HG03066 (cell line): ENCODE measurements around the gene BAIAP2L2.

Experiments used
- ATAC-seq: cut with Tn5 transposase; IDR thresholded peaks from one replicate; pipeline ENCODE4 v1.9.1; 2021; ENCODE audit warnings: low read depth; ENCODE audit not compliant: unreplicated experiment

The BAIAP2L2 gene

GRCh38 chr22:38109371-38110001 lies 998 bp downstream of the BAIAP2L2 start:
- ATAC-seq, result no peak

GRCh38 chr22:38108561-38109319 lies 1.7 kb downstream of the BAIAP2L2 start:
- ATAC-seq, result no peak

DNA sequence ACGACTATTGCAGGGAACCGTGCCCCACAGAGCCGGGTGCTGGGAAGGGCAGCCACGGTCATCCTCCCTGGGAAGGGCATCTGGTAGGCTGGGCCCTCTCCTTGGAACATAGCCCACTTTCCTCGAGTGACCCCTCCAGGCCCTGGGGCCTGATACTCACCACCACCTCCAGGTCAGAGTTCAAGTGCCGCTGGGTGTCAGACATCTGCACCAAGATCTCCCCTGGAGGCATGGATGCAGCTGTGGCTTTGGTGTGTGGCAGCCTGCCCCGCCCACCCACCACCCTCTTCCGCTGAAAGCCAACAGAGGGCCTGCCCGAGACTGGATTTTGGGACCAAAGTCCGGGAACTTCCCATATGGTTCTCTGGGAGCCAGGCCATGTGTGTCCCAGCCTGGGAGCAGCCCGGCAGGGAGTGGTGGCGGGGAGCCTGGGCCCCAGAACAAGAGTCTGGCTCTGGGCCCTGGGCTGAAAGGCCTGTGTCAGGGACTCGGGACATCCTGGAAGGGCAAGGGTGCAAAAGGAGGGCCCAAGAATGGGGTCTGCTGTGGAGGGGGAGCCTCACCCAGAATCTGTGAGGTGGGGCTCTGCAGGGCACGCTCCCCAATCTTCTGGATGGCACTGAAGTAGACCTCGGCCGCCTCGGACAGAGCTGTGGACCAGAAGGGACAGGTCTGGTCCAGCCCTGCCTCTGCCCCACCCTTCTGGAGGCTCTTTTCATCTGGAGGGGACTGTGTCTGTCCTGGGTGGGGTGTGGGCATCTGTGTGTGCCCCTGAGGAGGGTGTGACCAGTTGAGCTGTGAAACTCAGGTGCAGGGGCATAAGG lies 2.6 kb downstream of the BAIAP2L2 start:
- ATAC-seq, result no peak

DNA sequence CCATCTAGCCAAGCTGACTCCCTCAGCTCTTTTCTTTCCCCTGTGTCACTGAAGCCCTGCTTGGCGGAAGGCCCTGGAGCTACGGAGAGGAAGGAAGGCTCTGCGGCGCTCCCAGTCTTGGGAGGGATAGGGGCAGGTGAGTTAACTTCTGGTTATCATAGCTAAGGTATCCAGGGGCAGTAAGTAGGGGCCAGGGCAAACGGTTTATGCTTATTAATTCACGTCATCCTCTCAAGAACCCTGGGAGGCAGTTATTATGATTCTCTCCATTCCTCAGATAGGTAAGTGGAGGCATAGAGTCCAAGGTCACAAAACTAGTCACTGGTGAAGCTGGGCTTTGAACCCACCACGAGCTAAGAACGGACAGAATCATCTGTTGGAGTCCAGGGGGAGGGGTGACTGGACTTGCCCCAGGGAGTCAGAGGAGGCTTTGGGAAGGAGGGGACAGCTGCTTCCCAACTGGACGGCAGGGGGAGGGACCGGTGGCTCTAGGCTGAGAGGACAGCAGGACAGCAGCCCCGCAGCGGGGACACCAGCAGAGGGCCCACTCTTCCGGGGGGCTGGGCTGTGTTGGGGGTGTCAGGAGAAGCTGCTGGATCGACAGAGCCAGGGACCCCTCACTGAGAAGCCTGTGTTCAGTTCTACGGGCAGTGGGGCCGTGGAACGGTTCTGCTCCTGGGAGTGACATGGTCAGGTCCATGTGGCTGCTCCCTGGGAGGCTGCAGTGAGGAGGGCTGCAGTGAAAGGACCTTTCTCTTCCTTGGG lies 3.5 kb downstream of the BAIAP2L2 start:
- no peak for ATAC-seq

GRCh38 chr22:38104084-38104483 lies 6.4 kb downstream of the BAIAP2L2 start:
- no peak for ATAC-seq

GRCh38 chr22:38103641-38104040 lies 6.8 kb downstream of the BAIAP2L2 start:
- no peak for ATAC-seq

DNA sequence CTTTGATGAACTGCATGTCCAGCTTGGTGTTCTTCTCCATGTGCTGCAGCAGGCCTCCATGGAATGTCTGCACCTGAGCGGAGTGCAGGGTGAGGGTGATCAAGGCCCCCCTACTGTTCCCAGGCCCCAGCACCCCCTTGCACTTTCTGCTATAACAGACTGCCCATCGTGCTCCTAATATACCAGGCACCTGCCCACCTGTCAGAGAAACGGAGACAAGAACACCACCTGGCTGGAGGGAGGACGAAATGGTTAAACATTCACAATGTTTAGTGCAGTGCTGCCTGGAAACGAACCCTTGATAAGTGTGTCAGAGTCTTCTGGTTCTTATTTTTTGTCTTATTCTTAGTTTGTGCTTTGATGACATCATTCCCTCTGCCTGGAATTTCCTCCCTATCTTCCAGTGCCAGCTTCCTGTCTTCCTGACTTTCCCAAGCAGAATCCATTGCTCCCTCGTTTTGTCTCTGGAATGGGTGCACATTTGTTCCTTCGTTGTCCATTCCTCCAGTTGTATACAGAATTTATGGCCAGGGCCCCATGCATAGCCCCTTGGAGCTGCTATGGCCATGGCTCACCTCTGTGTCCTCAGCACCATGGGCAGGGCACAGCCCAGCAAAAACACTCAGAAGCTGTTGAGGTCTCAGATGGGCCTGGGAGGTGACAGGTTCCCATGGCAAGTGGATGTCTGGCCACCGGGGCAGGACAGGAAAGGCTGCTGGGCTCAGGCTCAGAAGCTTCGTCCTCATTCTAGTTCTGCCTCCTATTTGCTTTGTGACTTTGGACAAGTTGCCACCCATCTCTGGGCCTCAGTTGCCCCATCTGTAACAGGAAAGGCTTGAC lies 11.9 kb downstream of the BAIAP2L2 start:
- ATAC-seq, result no peak

GRCh38 chr22:38097557-38098409 lies 12.7 kb downstream of the BAIAP2L2 start:
- no peak for ATAC-seq

DNA sequence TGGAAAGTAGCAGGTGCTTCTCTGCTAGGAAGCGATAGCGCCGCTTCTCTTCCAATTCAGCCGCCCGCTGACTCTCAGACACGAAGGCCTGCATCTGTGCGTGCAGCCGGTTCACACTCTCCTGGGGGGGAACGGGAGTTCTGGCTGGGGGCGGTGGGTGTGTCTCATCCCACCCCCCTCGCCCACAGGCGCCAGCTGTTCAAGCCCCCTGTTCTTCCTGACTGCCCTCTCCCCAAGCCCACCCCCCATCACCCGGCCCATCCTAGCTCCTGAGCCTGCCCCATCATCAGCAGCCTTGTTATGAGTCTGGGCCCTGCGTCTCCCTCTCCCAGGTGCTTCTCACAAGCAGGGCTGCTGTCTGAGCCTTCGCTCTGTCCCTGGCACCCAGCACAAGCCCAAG lies 13.4 kb downstream of the BAIAP2L2 start:
- ATAC-seq, result no peak

- ATAC-seq, result no peak
These were observed 21.0 kb downstream of the BAIAP2L2 start for GRCh38 chr22:38089474-38089851.

DNA sequence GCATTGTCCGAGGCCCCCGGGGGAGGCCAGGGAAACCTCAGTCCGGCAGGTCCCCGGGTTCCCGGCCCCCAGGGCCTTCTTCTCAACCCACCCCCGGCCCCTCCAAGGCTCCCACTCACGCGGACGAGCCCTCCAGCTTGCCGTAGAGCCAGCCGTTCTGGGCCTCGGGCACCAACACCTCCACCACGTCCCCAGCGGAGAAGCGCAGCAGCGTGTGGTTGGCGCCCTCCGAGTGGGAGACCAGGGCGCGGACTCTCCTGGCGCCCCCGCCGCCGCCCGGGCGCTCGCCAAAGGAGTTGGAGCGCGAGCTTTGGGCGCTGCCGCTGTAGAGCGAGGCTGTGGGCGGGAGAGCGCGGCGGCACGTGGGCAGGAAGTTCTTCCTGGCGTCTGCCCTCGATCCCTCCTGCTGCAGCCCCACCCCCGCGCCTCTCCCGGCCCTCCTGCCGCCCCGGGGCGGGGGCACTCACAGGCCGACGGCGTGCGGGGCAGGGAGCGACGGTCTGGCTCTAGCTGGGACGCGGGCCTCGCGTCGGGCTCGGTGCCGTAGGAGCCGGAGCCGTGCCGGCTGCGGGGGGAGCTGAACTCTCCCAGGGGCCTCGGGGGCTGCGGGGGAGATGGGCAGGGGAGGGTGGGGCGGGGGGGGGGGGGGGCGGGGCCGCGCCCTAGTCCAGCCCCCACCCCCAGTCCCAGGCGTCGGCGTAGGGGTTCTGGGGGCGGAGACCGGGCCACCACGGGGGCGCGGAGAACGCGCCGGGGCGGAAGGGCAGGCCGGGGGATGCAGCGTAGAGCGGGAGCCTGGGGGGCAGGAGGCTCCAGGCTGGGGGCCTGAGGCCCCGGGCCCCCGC lies 21.6 kb downstream of the BAIAP2L2 start:
- no peak for ATAC-seq

DNA sequence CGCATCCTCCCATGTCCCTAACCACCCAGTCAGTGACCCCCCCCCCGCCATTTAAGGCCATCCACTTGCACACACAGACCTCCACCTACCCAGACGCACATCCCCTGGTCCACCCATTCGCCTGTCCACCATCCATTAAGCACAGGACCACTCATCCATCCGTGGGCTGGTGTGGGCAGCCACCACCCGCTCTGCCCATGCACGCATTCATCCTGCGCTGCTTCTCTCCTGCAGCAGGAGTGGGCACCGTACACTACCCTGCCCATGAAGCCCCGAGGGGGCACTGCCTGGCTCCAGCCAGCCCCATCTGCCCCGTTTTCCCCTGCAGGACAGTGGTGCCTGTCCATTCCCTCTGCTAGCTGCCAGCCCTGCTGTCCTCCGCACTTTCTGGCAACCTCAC lies 22.6 kb downstream of the BAIAP2L2 start:
- ATAC-seq, result no peak

DNA sequence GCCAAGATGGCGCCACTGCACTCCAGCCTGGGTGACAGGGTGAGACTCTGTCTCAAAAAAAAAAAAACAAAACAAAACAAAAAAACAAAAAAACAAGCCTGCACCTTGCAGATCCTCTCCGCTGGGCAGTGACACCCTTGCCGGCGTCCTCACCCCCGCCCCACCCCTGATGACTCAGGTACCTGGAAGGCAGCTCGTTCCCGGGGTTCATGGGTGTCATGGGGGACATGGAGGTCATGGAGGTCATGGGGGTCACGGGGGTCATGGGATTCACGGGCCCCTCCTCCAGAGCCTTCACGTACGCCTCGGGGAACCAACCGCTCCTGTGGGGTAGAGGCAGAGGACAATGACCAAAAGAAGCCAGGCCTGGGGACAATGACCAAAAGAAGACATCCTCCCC lies 23.5 kb downstream of the BAIAP2L2 start:
- ATAC-seq, result no peak

- ATAC-seq, result no peak
These were observed 24.3 kb downstream of the BAIAP2L2 start for GRCh38 chr22:38086001-38086845.

DNA sequence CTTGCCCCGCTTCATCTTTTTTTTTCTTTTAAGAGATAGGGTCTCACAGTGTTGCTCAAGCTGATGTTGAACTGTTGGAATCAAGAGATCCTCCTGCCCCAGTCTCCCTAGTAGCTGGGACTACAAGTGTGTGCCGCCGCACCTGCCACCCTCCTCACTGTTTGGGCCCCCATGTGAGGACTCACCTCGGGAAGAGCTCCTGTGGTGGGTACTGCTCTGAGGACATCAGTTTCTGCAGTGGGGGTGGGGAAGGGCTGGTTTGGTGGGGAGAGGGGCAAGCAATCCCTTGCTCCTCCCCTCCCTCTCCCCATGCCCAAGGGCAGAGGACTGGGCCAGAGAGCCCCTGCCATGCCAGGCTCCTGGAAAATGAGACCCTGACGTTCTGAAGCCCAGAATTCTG lies 25.0 kb downstream of the BAIAP2L2 start:
- ATAC-seq, result no peak

DNA sequence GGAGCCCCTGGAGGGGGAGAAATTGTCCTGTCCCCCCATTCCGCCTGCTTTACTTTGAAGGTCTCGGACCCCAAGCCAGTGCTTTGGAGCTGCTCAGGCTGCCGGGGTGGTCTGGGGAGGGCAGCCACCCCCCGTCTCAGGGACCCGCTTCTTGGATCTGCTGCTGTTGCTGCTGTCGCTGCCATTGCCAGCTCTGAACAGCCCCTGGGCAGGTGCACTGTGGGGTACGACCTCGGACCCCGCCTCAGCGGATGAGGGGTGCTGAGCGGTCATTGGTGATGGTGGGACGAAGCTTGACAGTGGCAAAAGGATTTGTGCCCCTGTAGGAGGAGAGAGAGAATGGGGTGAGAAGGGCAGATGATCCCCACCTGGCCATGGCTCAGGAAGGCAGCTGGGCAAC lies 25.4 kb downstream of the BAIAP2L2 start:
- ATAC-seq, result no peak

- no peak for ATAC-seq
These were observed 26.4 kb downstream of the BAIAP2L2 start, which contains the start of gene SLC16A8 for GRCh38 chr22:38083931-38084631. TSS of gene SLC16A8 (minus strand) at chr22:38084184. CDS start at chr22:38082873, 1,311 bp downstream.
